OCI-LY3 (cell line): ENCODE data around the gene TTC28.

Experiments used
- H2AFZ ChIP-seq: fragments of 200-600, 300-600 bp; shearing (Covaris generic); 2 replicates; pipeline ENCODE4 v1.6.0; 2014; ENCODE audit warnings: antibody characterized with exemption, low read depth, low read length
- H3K27ac ChIP-seq: fragments of 200-600, 300-600 bp; sonication (generic); 2 replicates; pipeline ENCODE4 v1.5.1; 2014; ENCODE audit warnings: mild to moderate bottlenecking, low read length, moderate library complexity, mixed read lengths
- H3K27me3 ChIP-seq: fragments of 200-600, 300-600 bp; sonication (generic); 2 replicates; pipeline ENCODE4 v1.6.1; 2014; ENCODE audit warnings: low read depth, low read length, mixed read lengths
- H3K36me3 ChIP-seq: fragments of 200-600, 300-600 bp; sonication (generic); replicated peaks from 2 replicates; pipeline ENCODE3; 2014; ENCODE audit warnings: low read depth, low read length, mixed read lengths
- H3K4me1 ChIP-seq: fragments of 300-600, 200-600 bp; sonication (generic); 2 replicates; pipeline ENCODE4 v1.6.1; 2014; ENCODE audit warnings: low read length, mixed read lengths
- H3K4me2 ChIP-seq: fragments of 200-600, 300-600 bp; sonication (generic); 2 replicates; pipeline ENCODE4 v1.6.1; 2014; ENCODE audit warnings: low read length, mixed read lengths
- H3K4me3 ChIP-seq: fragments of 300-600, 200-600 bp; sonication (generic); 2 replicates; pipeline ENCODE4 v1.5.1; 2014; ENCODE audit warnings: antibody characterized with exemption, mild to moderate bottlenecking, low read length, moderate library complexity
- H3K79me2 ChIP-seq: fragments of 300-600, 200-600 bp; shearing (Covaris generic); 2 replicates; pipeline ENCODE4 v1.6.1; 2014; ENCODE audit warnings: mild to moderate bottlenecking, low read length, mixed read lengths
- H3K9ac ChIP-seq: fragments of 300-600, 200-600 bp; shearing (Covaris generic); 2 replicates; pipeline ENCODE4 v1.6.0; 2014; ENCODE audit warnings: mild to moderate bottlenecking, low read length, moderate library complexity
- H3K9me3 ChIP-seq: fragments of 200-600, 300-600 bp; shearing (Covaris generic); 2 replicates; pipeline ENCODE4 v1.6.1; 2014; ENCODE audit warnings: low read length, mixed read lengths; ENCODE audit not compliant: insufficient read depth
- H4K20me1 ChIP-seq: fragments of 200-600, 300-600 bp; sonication (generic); 2 replicates; pipeline ENCODE4 v1.6.1; 2016; ENCODE audit warnings: low read length, mixed read lengths; ENCODE audit not compliant: insufficient read depth
- CTCF ChIP-seq: fragments of 200-600, 300-600 bp; sonication (generic); IDR thresholded peaks from 2 replicates; pipeline ENCODE4 v1.5.1; 2014; ENCODE audit warnings: antibody characterized with exemption, low read length, low read depth
- EZH2phosphoT487 ChIP-seq: fragments of 200-600 bp; shearing (Covaris generic); IDR thresholded peaks from 2 replicates; pipeline ENCODE4 v1.6.1; 2018; ENCODE audit warnings: antibody characterized with exemption, mixed run types, low read depth

TTC28 gene

GRCh38 chr22:28711341-28711740 lies 31.7 kb upstream of the TTC28 start:
- Histone ChIP-seq H2AFZ (no peak overlapping the region), H3K36me3 (peaks cover 43% of the 10 kb centered on the region), H3K4me2 (no peak overlapping the region), H3K27ac (no peak overlapping the region), H3K27me3 (no peaks in the 10 kb centered on the region), H3K4me1 (peaks cover 16% of the 10 kb centered on the region), H3K4me3 (no peak overlapping the region), H3K9ac (no peak overlapping the region), H4K20me1 (no peaks in the 10 kb centered on the region), H3K79me2 (no peaks in the 10 kb centered on the region), H3K9me3 (no peaks in the 10 kb centered on the region)
- TF ChIP-seq CTCF (no peak), EZH2phosphoT487 (no peak)

- Histone ChIP-seq H3K9me3 (no peaks in the 10 kb centered on the region), H3K27ac (no peak overlapping the region), H4K20me1 (no peaks in the 10 kb centered on the region), H3K4me3 (no peak overlapping the region), H3K9ac (no peak overlapping the region), H2AFZ (no peak overlapping the region), H3K27me3 (no peaks in the 10 kb centered on the region), H3K79me2 (no peaks in the 10 kb centered on the region), H3K4me2 (no peak overlapping the region), H3K4me1 (peaks cover 21% of the 10 kb centered on the region), H3K36me3 (peaks cover 49% of the 10 kb centered on the region)
- TF ChIP-seq CTCF, result no peak
These were observed 31.0 kb upstream of the TTC28 start for GRCh38 chr22:28710576-28711191.

- Histone ChIP-seq H3K9ac (no peak overlapping the region), H3K36me3 (peaks cover 49% of the 10 kb centered on the region), H2AFZ (no peak overlapping the region), H3K4me1 (peaks cover 21% of the 10 kb centered on the region), H3K9me3 (no peaks in the 10 kb centered on the region), H3K27me3 (no peaks in the 10 kb centered on the region), H3K27ac (no peak overlapping the region), H3K4me2 (no peak overlapping the region), H3K4me3 (no peak overlapping the region), H4K20me1 (no peaks in the 10 kb centered on the region), H3K79me2 (no peaks in the 10 kb centered on the region)
- TF ChIP-seq EZH2phosphoT487, result no peak
- TF ChIP-seq CTCF, result no peak
These were observed 30.5 kb upstream of the TTC28 start for GRCh38 chr22:28710107-28710506.

- Histone ChIP-seq H3K4me2 (peak overlapping the region; percentile 56), H3K27ac (peak overlapping the region; percentile 11; the same call in 1 of the 2 replicates), H3K4me3 (peak overlapping the region; percentile 33), H3K36me3 (peaks cover 45% of the 10 kb centered on the region), H4K20me1 (no peaks in the 10 kb centered on the region), H3K79me2 (no peaks in the 10 kb centered on the region), H3K4me1 (peaks cover 33% of the 10 kb centered on the region), H3K27me3 (no peaks in the 10 kb centered on the region), H3K9me3 (no peaks in the 10 kb centered on the region), H2AFZ (no peak overlapping the region), H3K9ac (no peak overlapping the region)
- TF ChIP-seq CTCF, result no peak
- no peak for TF ChIP-seq EZH2phosphoT487
These were observed 27.2 kb upstream of the TTC28 start for GRCh38 chr22:28706845-28707244.
